BLaER1 treated with 17β-estradiol and CSF1 and Interleukin-3, amounts not matched to agents 10 nM and 100 nM (cell line): Measurements from ENCODE around the gene SLC38A5.

ENCODE experiments used
- H3K27ac ChIP-seq, 11 experiments: shearing (Covaris generic); formaldehyde crosslinking; 2 replicates each; pipeline ENCODE4 v1.8.1; 2022
- H3K27me3 ChIP-seq, 11 experiments: shearing (Covaris generic); formaldehyde crosslinking; 2 replicates each; pipeline ENCODE4 v1.8.1; 2022
- H3K36me3 ChIP-seq, 11 experiments: shearing (Covaris generic); formaldehyde crosslinking; 2 replicates each; pipeline ENCODE4 v1.8.1; 2022
- H3K4me1 ChIP-seq, 10 experiments: shearing (Covaris generic); formaldehyde crosslinking; 2 replicates each; pipeline ENCODE4 v1.8.1; 2022
- H3K4me2 ChIP-seq, 11 experiments: shearing (Covaris generic); formaldehyde crosslinking; 2 replicates each; pipeline ENCODE4 v1.8.1; 2022
- H3K4me3 ChIP-seq, 10 experiments: shearing (Covaris generic); formaldehyde crosslinking; 2 replicates each; pipeline ENCODE4 v1.8.1; 2022
- H3K9ac ChIP-seq, 11 experiments: shearing (Covaris generic); formaldehyde crosslinking; 2 replicates each; pipeline ENCODE4 v1.8.1; 2022
- H3K9me3 ChIP-seq, 11 experiments: shearing (Covaris generic); formaldehyde crosslinking; replicated peaks in 1 of 11; 2 replicates each; pipeline ENCODE4 v1.8.1; 2022
- H4K20me1 ChIP-seq, 11 experiments: shearing (Covaris generic); formaldehyde crosslinking; 2 replicates each; pipeline ENCODE4 v1.8.1; 2022
- Cebpa-rat ChIP-seq, 11 experiments: shearing (Covaris generic); IDR thresholded peaks; 2 replicates each; pipeline ENCODE4 v1.8.1; 2022

The SLC38A5 gene

DNA sequence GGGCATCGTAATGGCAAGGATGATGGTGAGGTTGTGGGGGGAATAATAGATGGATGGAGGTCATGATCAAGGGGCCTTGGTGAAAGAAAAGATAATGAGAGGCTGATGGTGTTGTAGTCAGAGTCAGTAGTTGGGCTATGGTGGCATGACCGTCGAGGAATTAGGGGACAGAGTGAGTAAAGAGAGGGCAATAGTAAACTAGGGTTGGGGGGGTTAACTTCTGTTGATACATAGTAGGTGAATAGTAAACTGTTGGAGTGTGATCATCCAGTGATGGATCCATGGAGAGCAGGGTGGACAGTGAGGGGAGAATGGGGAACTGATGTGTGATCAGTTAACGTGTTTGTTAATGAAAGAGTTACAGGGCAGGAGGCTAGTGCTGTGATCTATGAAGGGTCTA lies 6.9 kb upstream of the SLC38A5 start:
- H3K9ac ChIP-seq, result peak overlapping the region; percentile 82 to 91 (median 86)

GRCh38 chrX:48475774-48476577 lies 5.9 kb upstream of the SLC38A5 start, which contains the start of gene FTSJ1:
TSS of gene FTSJ1 (plus strand) at chrX:48476199. CDS start at chrX:48478048, 1,849 bp downstream.
- Histone ChIP-seq H3K4me2 (peak within 1 kb of the TSS; percentile 64 to 84 (median 77)), H3K9ac (peak within 1 kb of the TSS; percentile 82 to 91 (median 86)), H3K36me3 (peaks cover 2 to 32% (median 19%) of the 10 kb centered on the region in 11 experiments; a peak in 16 of 22 replicates), H3K9me3 (no peaks in the 10 kb centered on the region; a peak in 1 of 22 replicates), H3K4me1 (peaks cover 24 to 35% (median 30%) of the 10 kb centered on the region in 10 experiments), H4K20me1 (peaks cover 0 to 40% (median 26%) of the 10 kb centered on the region in 11 experiments; a peak in 15 of 22 replicates), H3K27me3 (peaks cover 6 to 69% (median 34%) of the 10 kb centered on the region in 11 experiments; a peak in 18 of 22 replicates), H3K27ac (peak within 1 kb of the TSS; percentile 46 to 86 (median 79); a peak in 21 of 22 replicates), H3K4me3 (peak within 1 kb of the TSS; percentile 74 to 87 (median 81))
- no peak for TF ChIP-seq Cebpa-rat (IDR thresholded peaks at IDR 0.05)

More for the DNA sequence above, 6.9 kb upstream of the SLC38A5 start:
- Histone ChIP-seq H3K36me3 (peaks cover 10 to 42% (median 28%) of the 10 kb centered on the region in 11 experiments; a peak in 21 of 22 replicates), H3K9me3 (no peaks in the 10 kb centered on the region; a peak in 1 of 22 replicates), H4K20me1 (peaks cover 0 to 49% (median 26%) of the 10 kb centered on the region in 11 experiments; a peak in 16 of 22 replicates), H3K4me2 (peak overlapping the region; percentile 64 to 84 (median 77)), H3K4me1 (peaks cover 24 to 35% (median 30%) of the 10 kb centered on the region in 10 experiments), H3K27me3 (peaks cover 6 to 69% (median 36%) of the 10 kb centered on the region in 11 experiments; a peak in 18 of 22 replicates), H3K27ac (peak overlapping the region in 9 of 11 experiments; percentile 77 to 86 (median 80); a peak in 17 of 22 replicates), H3K4me3 (peak overlapping the region; percentile 74 to 87 (median 81))
- TF ChIP-seq Cebpa-rat (IDR thresholded peaks at IDR 0.05), result no peak

- peaks cover 0 to 25% (median 16%) of the 10 kb centered on the region in 11 experiments; a peak in 14 of 22 replicates for H3K36me3 ChIP-seq
- no peak for TF ChIP-seq Cebpa-rat (IDR thresholded peaks at IDR 0.05)
- peaks cover 24 to 35% (median 30%) of the 10 kb centered on the region in 10 experiments for H3K4me1 ChIP-seq
- peak overlapping the region; percentile 82 to 91 (median 86); a peak in 21 of 22 replicates for H3K9ac ChIP-seq
- peak overlapping the region; percentile 74 to 87 (median 81) for H3K4me3 ChIP-seq
- no peaks in the 10 kb centered on the region; a peak in 1 of 22 replicates for H3K9me3 ChIP-seq
- H3K27me3 ChIP-seq, result peaks cover 4 to 69% (median 31%) of the 10 kb centered on the region in 11 experiments; a peak in 17 of 22 replicates
- H3K4me2 ChIP-seq, result peak overlapping the region; percentile 37 to 77 (median 64)
- peaks cover 0 to 33% (median 21%) of the 10 kb centered on the region in 11 experiments; a peak in 15 of 22 replicates for H4K20me1 ChIP-seq
- peak overlapping the region in 10 of 11 experiments; percentile 74 to 86 (median 80); a peak in 20 of 22 replicates for H3K27ac ChIP-seq
Measured at GRCh38 chrX:48475296-48475695, 5.2 kb upstream of the SLC38A5 start.

DNA sequence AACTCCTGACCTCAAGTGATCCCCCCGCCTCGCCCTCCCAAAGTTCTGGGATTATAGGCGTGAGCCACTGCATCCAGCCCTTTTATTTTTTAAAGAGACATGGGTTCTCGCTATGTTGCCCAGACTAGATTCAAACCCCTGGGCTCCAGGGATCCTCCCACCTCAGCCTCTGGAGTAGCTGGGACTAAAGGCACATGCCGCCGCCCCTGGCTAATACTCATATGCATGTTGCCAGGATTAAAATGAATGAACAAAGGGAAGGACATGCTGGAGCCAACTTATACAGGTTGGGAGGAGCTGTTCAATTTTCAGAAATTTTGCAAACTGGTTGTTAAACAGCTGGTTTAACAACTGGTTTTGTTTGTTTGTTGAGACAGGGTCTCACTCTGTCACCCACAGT lies 4.5 kb upstream of the SLC38A5 start:
- Histone ChIP-seq H4K20me1 (peaks cover 0 to 26% (median 20%) of the 10 kb centered on the region in 11 experiments; a peak in 14 of 22 replicates), H3K9ac (peak overlapping the region in 8 of 11 experiments; percentile 7 to 87 (median 54); a peak in 8 of 22 replicates), H3K27me3 (peaks cover 4 to 69% (median 37%) of the 10 kb centered on the region in 11 experiments; a peak in 17 of 22 replicates), H3K36me3 (peaks cover 0 to 20% (median 13%) of the 10 kb centered on the region in 11 experiments; a peak in 12 of 22 replicates), H3K27ac (peak overlapping the region in 7 of 11 experiments; percentile 30 to 84 (median 80); a peak in 12 of 22 replicates), H3K9me3 (no peaks in the 10 kb centered on the region; a peak in 1 of 22 replicates), H3K4me3 (peak overlapping the region in 6 of 10 experiments; percentile 5 to 85 (median 78); a peak in 4 of 20 replicates), H3K4me2 (peak overlapping the region in 10 of 11 experiments; percentile 29 to 77 (median 62); a peak in 20 of 22 replicates), H3K4me1 (peaks cover 28 to 40% (median 34%) of the 10 kb centered on the region in 10 experiments)
- TF ChIP-seq Cebpa-rat (IDR thresholded peaks at IDR 0.05), result no peak

DNA sequence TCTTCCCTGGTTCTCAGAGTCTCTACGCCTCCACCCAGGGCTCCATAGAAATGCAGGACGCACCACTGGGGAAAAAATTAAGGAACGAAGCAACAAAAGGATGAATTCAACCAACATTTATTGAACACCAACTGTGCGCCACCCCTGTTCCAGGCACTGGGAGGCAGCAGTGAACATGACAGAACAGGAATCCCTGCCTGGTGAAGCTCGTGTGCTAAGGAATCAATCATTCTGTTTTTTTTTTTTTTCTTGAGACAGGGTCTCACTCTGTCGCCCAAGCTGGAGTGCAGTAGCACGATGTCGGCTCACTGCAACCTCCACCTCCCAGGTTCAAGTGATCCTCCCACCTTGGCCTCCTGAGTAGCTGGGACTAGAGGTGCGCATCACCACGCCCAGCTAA lies 4.1 kb upstream of the SLC38A5 start:
- Histone ChIP-seq H3K9me3 (no peaks in the 10 kb centered on the region; a peak in 1 of 22 replicates), H3K9ac (peak overlapping the region in 6 of 11 experiments; percentile 35 to 87 (median 43); a peak in 7 of 22 replicates), H3K4me3 (no peak overlapping the region), H3K27ac (peak overlapping the region in 8 of 11 experiments; percentile 16 to 84 (median 73); a peak in 12 of 22 replicates), H3K27me3 (peaks cover 8 to 69% (median 40%) of the 10 kb centered on the region in 11 experiments; a peak in 19 of 22 replicates), H4K20me1 (peaks cover 0 to 22% (median 17%) of the 10 kb centered on the region in 11 experiments; a peak in 14 of 22 replicates), H3K36me3 (peaks cover 0 to 15% (median 8%) of the 10 kb centered on the region in 11 experiments; a peak in 12 of 22 replicates), H3K4me2 (peak overlapping the region; percentile 6 to 77 (median 61); a peak in 17 of 22 replicates), H3K4me1 (peaks cover 28 to 43% (median 36%) of the 10 kb centered on the region in 10 experiments)
- TF ChIP-seq Cebpa-rat (IDR thresholded peaks at IDR 0.05), result no peak

GRCh38 chrX:48473704-48473990 lies 3.6 kb upstream of the SLC38A5 start:
- no peak for TF ChIP-seq Cebpa-rat (IDR thresholded peaks at IDR 0.05)
- Histone ChIP-seq H3K36me3 (peaks cover 0 to 10% (median 6%) of the 10 kb centered on the region in 11 experiments; a peak in 10 of 22 replicates), H4K20me1 (peaks cover 0 to 17% (median 12%) of the 10 kb centered on the region in 11 experiments; a peak in 13 of 22 replicates), H3K4me1 (peaks cover 28 to 43% (median 36%) of the 10 kb centered on the region in 10 experiments), H3K9me3 (no peaks in the 10 kb centered on the region; a peak in 1 of 22 replicates), H3K27me3 (peaks cover 13 to 69% (median 40%) of the 10 kb centered on the region in 11 experiments; a peak in 18 of 22 replicates), H3K4me2 (peak overlapping the region; percentile 3 to 69 (median 30); a peak in 15 of 22 replicates), H3K27ac (peak overlapping the region in 8 of 11 experiments; percentile 16 to 84 (median 61); a peak in 15 of 22 replicates), H3K4me3 (no peak overlapping the region), H3K9ac (peak overlapping the region in 9 of 11 experiments; percentile 25 to 55 (median 41); a peak in 12 of 22 replicates)

DNA sequence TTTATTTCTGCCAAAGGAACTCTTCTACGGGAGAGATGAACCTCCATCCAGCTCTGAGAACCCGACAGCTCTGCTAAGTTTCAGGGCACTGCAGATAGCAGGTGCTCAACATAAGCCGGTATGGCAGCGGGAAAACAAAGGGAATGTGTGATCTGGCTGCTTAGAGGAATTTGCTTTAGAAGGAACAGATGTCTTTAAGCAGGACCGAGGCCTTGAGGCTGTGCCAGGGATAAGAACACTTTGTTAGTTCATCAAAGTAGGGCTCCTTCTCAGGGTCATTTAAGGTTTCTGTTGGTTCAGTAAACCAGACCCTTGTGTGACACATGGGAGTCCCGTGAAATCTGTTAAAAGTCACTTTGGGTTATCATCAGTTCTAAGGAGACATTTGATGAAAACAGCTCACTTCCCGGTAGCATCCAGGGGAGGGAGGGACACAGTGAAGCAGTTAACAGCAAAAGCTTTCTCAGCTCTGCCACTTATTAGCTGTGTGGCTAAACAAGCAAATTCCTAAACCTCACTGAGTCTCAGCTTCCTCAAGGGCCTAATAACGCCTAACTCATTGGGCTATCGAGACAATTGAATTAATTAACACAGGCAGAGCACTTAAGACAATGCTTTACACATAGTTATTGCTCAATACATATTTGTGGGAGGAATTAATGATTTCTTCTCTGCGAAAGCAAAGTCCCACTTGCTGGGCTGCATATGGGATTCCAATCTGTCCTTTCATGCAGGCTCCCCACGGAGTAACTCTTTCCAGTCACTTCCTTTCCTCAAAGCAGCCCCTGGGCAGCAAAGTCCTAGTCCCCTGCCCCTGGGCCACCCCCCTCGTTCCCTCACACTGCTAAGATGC lies 3.0 kb upstream of the SLC38A5 start:
- Histone ChIP-seq H3K4me1 (peaks cover 27 to 42% (median 36%) of the 10 kb centered on the region in 10 experiments), H3K4me3 (no peak overlapping the region), H4K20me1 (peaks cover 0 to 12% (median 7%) of the 10 kb centered on the region in 11 experiments; a peak in 13 of 22 replicates), H3K27ac (peak overlapping the region in 8 of 11 experiments; percentile 16 to 84 (median 61); a peak in 15 of 22 replicates), H3K27me3 (peaks cover 16 to 72% (median 40%) of the 10 kb centered on the region in 11 experiments; a peak in 18 of 22 replicates), H3K4me2 (peak overlapping the region in 9 of 11 experiments; percentile 3 to 69 (median 44); a peak in 14 of 22 replicates), H3K9me3 (no peaks in the 10 kb centered on the region; a peak in 1 of 22 replicates), H3K9ac (peak overlapping the region in 9 of 11 experiments; percentile 25 to 55 (median 41); a peak in 10 of 22 replicates), H3K36me3 (peaks cover 0 to 5% (median 0%) of the 10 kb centered on the region in 11 experiments; a peak in 5 of 22 replicates)
- TF ChIP-seq Cebpa-rat (IDR thresholded peaks at IDR 0.05), result no peak
